OCI-LY3 (cell line): ENCODE results near the gene B3GAT3.

Source experiments
- H2AFZ ChIP-seq: fragments of 200-600, 300-600 bp; shearing (Covaris generic); 2 replicates; pipeline ENCODE4 v1.6.0; 2014; ENCODE audit warnings: antibody characterized with exemption, low read depth, low read length
- H3K27ac ChIP-seq: fragments of 200-600, 300-600 bp; sonication (generic); 2 replicates; pipeline ENCODE4 v1.5.1; 2014; ENCODE audit warnings: mild to moderate bottlenecking, low read length, moderate library complexity, mixed read lengths
- H3K27me3 ChIP-seq: fragments of 200-600, 300-600 bp; sonication (generic); 2 replicates; pipeline ENCODE4 v1.6.1; 2014; ENCODE audit warnings: low read depth, low read length, mixed read lengths
- H3K36me3 ChIP-seq: fragments of 200-600, 300-600 bp; sonication (generic); replicated peaks from 2 replicates; pipeline ENCODE3; 2014; ENCODE audit warnings: low read depth, low read length, mixed read lengths
- H3K4me1 ChIP-seq: fragments of 300-600, 200-600 bp; sonication (generic); 2 replicates; pipeline ENCODE4 v1.6.1; 2014; ENCODE audit warnings: low read length, mixed read lengths
- H3K4me2 ChIP-seq: fragments of 200-600, 300-600 bp; sonication (generic); 2 replicates; pipeline ENCODE4 v1.6.1; 2014; ENCODE audit warnings: low read length, mixed read lengths
- H3K4me3 ChIP-seq: fragments of 300-600, 200-600 bp; sonication (generic); 2 replicates; pipeline ENCODE4 v1.5.1; 2014; ENCODE audit warnings: antibody characterized with exemption, mild to moderate bottlenecking, low read length, moderate library complexity
- H3K79me2 ChIP-seq: fragments of 300-600, 200-600 bp; shearing (Covaris generic); 2 replicates; pipeline ENCODE4 v1.6.1; 2014; ENCODE audit warnings: mild to moderate bottlenecking, low read length, mixed read lengths
- H3K9ac ChIP-seq: fragments of 300-600, 200-600 bp; shearing (Covaris generic); 2 replicates; pipeline ENCODE4 v1.6.0; 2014; ENCODE audit warnings: mild to moderate bottlenecking, low read length, moderate library complexity
- H3K9me3 ChIP-seq: fragments of 200-600, 300-600 bp; shearing (Covaris generic); 2 replicates; pipeline ENCODE4 v1.6.1; 2014; ENCODE audit warnings: low read length, mixed read lengths; ENCODE audit not compliant: insufficient read depth
- H4K20me1 ChIP-seq: fragments of 200-600, 300-600 bp; sonication (generic); 2 replicates; pipeline ENCODE4 v1.6.1; 2016; ENCODE audit warnings: low read length, mixed read lengths; ENCODE audit not compliant: insufficient read depth
- CTCF ChIP-seq: fragments of 200-600, 300-600 bp; sonication (generic); IDR thresholded peaks from 2 replicates; pipeline ENCODE4 v1.5.1; 2014; ENCODE audit warnings: antibody characterized with exemption, low read length, low read depth
- EZH2phosphoT487 ChIP-seq: fragments of 200-600 bp; shearing (Covaris generic); IDR thresholded peaks from 2 replicates; pipeline ENCODE4 v1.6.1; 2018; ENCODE audit warnings: antibody characterized with exemption, mixed run types, low read depth

Gene B3GAT3

GRCh38 chr11:62649486-62649885 is 27.7 kb upstream of the B3GAT3 start:
- no peak for TF ChIP-seq EZH2phosphoT487
- TF ChIP-seq CTCF: no peak
- Histone ChIP-seq H3K79me2 (peaks cover 50% of the 10 kb centered on the region), H3K27ac (no peak overlapping the region), H3K36me3 (peaks cover 17% of the 10 kb centered on the region), H3K4me1 (peaks cover 25% of the 10 kb centered on the region), H4K20me1 (no peaks in the 10 kb centered on the region), H3K4me2 (no peak overlapping the region), H3K4me3 (no peak overlapping the region), H2AFZ (no peak overlapping the region), H3K9me3 (no peaks in the 10 kb centered on the region), H3K27me3 (no peaks in the 10 kb centered on the region), H3K9ac (no peak overlapping the region)

GRCh38 chr11:62648967-62649364 is 27.2 kb upstream of the B3GAT3 start:
- H3K4me2 ChIP-seq: no peak overlapping the region
- no peak overlapping the region for H3K4me3 ChIP-seq
- H3K9ac ChIP-seq: no peak overlapping the region
- no peaks in the 10 kb centered on the region for H3K27me3 ChIP-seq
- TF ChIP-seq EZH2phosphoT487 (no peak), CTCF (no peak)
- H3K27ac ChIP-seq: no peak overlapping the region
- H2AFZ ChIP-seq: no peak overlapping the region
- peaks cover 22% of the 10 kb centered on the region for H3K36me3 ChIP-seq
- peaks cover 20% of the 10 kb centered on the region for H3K4me1 ChIP-seq
- H3K79me2 ChIP-seq: peaks cover 55% of the 10 kb centered on the region
- H3K9me3 ChIP-seq: no peaks in the 10 kb centered on the region
- H4K20me1 ChIP-seq: no peaks in the 10 kb centered on the region

GRCh38 chr11:62648185-62648966 is 26.6 kb upstream of the B3GAT3 start:
- peaks cover 61% of the 10 kb centered on the region for H3K79me2 ChIP-seq
- H3K27ac ChIP-seq: no peak overlapping the region
- H4K20me1 ChIP-seq: no peaks in the 10 kb centered on the region

GRCh38 chr11:62647609-62648005 is 25.8 kb upstream of the B3GAT3 start:
- Histone ChIP-seq H3K4me1 (peaks cover 20% of the 10 kb centered on the region), H3K27me3 (no peaks in the 10 kb centered on the region), H3K27ac (no peak overlapping the region), H3K9me3 (no peaks in the 10 kb centered on the region), H3K36me3 (peaks cover 27% of the 10 kb centered on the region), H3K9ac (no peak overlapping the region), H3K4me3 (no peak overlapping the region), H3K4me2 (no peak overlapping the region), H3K79me2 (peaks cover 63% of the 10 kb centered on the region), H4K20me1 (no peaks in the 10 kb centered on the region), H2AFZ (no peak overlapping the region)
- TF ChIP-seq EZH2phosphoT487: no peak
- no peak for TF ChIP-seq CTCF

More at GRCh38 chr11:62648185-62648966, 26.6 kb upstream of the B3GAT3 start:
- Histone ChIP-seq H3K4me3 (no peak overlapping the region), H3K9me3 (no peaks in the 10 kb centered on the region), H3K9ac (no peak overlapping the region), H3K36me3 (peaks cover 22% of the 10 kb centered on the region), H3K4me1 (peaks cover 20% of the 10 kb centered on the region), H3K4me2 (no peak overlapping the region), H2AFZ (no peak overlapping the region), H3K27me3 (no peaks in the 10 kb centered on the region)
- TF ChIP-seq CTCF (no peak), EZH2phosphoT487 (no peak)
